Fibroblast of villous mesenchyme (primary cell): ENCODE data around the gene CYP4F8. TPM values are rescaled to one million over a fixed set of nuclear protein-coding genes. Genes with fewer than 3 reads are reported as not detected.
"Not testable (repeated sequence)": the region's sequence is repeated elsewhere in the genome, so short reads cannot be mapped to it uniquely, and the experiment has no call there.

Source experiments
- DNase-seq: peaks from one replicate; pipeline ENCODE4 v3.0.0-alpha.2; 2010; ENCODE audit warnings: low read depth
- H3K4me3 ChIP-seq: 2 replicates; pipeline ENCODE4 v1.5.1; 2011; ENCODE audit warnings: low read depth, mild to moderate bottlenecking, low read length
- small RNA-seq: library from RNA; depleted of rRNA; stranded (forward); fragments of <200 nt; gene quantifications from one replicate; pipeline ENCODE3, GENCODE V24; 2012
- total RNA-seq: library from RNA; depleted of rRNA; stranded (reverse); fragments of >200 nt; gene quantifications from 2 replicates; pipeline ENCODE4 v1.2.3, GENCODE V29; 2012
- TF ChIP-seq, protein P1 (sequence below): IDR thresholded peaks from 2 replicates; pipeline ENCODE4 v1.5.1; 2012; ENCODE audit warnings: low read depth, mild to moderate bottlenecking, low read length; ENCODE audit not compliant: insufficient read depth

The CYP4F8 gene
- total RNA-seq, 1 donor: not detected

DNA sequence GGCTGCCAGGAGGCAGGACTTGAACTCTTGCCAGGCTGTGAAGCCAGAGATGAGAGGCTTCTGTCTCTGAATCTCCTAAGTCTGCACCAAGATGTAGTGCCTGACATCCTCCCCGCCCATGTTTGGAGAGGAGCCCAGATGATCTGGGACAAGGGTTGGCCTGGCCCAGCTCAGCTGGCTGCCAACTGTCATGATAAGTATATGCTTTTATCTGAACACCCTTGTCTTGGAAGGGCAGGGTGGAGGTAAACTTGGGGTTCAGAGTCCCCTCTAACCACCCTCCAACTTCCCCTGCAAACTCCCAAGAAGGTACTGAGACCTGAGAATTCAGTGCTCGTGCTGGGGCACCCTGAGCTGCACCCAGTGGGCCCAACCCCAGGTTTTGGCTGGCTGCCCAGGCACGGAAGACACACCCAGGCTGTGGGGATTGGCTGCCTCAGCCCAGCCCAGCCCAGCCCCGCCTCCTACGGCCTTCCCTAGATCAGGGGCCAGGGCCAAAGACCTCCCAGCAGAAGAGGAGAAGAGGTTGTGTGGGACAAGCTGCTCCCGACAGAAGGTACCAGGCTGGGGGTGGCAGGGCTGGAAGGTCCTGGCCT, 57.7 kb downstream of the CYP4F8 start, which contains the start of gene CYP4F12:
CYP4F12 (plus strand) TSS at position 508 of the 596 bp plus-strand sequence. CDS start 443 bp downstream, outside the sequence.
- TF ChIP-seq, protein P1, sequence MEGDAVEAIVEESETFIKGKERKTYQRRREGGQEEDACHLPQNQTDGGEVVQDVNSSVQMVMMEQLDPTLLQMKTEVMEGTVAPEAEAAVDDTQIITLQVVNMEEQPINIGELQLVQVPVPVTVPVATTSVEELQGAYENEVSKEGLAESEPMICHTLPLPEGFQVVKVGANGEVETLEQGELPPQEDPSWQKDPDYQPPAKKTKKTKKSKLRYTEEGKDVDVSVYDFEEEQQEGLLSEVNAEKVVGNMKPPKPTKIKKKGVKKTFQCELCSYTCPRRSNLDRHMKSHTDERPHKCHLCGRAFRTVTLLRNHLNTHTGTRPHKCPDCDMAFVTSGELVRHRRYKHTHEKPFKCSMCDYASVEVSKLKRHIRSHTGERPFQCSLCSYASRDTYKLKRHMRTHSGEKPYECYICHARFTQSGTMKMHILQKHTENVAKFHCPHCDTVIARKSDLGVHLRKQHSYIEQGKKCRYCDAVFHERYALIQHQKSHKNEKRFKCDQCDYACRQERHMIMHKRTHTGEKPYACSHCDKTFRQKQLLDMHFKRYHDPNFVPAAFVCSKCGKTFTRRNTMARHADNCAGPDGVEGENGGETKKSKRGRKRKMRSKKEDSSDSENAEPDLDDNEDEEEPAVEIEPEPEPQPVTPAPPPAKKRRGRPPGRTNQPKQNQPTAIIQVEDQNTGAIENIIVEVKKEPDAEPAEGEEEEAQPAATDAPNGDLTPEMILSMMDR: no peak
- peak; percentile 1 for DNase-seq
- H3K4me3 ChIP-seq: no peak within 1 kb of the TSS

DNA sequence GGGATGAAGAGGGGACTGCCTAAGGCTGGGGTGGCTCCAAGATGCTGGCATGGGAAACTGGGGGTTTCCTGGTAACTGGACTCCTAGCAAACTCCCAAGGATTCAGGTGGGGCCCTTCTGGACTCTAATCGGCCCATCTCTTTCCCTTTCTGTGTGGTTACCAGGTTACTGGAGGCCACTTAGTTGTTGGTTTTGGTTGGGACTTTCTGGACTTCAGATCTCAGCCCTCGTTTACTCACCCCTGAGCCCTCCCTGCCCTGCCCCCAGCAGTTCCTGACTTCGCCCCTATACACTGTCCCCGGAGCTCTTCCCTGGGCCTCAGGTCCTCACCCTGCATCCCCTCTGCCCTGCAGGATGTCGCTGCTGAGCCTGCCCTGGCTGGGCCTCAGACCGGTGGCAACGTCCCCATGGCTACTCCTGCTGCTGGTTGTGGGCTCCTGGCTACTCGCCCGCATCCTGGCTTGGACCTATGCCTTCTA, 58.2 kb downstream of the CYP4F8 start:
- TF ChIP-seq, protein P1: no peak
- H3K4me3 ChIP-seq: no peak overlapping the region

DNA sequence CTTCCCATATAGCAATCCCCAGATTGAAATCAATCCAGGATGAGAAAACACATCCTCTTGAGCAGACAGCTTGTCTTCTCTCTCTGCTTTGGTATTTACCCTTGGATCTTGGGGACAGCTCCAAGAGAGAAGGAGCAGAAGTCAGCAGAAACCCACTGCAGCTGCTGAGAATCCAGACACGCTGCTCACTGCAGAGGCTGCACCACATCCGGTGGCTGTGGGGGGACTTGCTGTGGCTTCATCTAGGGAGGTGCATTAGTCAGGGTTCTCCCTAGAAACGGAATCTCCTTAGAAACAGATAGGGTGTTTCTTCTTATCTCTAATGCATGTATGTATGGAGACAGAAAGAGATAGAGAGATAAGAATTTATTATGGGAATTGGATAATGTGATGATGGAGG, 60.5 kb downstream of the CYP4F8 start:
- no peak for DNase-seq
- TF ChIP-seq, protein P1: no peak
- no peak overlapping the region for H3K4me3 ChIP-seq

More for the DNA sequence above, 58.2 kb downstream of the CYP4F8 start:
- no peak for DNase-seq

DNA sequence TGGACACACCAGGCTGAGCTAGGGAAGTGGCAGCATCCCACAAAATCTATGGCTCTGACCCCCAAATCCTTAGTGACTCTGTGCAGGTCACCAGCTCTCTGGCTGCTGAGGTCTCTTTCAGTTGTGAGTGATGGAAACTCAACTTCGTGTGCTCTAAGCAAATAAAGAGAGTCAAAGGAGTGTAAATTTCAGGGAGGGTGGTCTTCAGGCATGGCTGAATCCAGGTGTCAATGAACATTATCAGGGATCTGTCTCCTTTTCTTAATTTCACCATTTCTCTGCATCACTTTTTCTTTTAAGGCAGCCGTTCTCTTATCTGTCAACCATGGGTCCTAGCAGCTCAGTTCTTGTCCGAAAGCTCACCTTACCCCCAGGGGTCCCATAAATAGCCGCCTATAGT, 64.1 kb downstream of the CYP4F8 start:
- DNase-seq: no peak
- TF ChIP-seq, protein P1: no peak
- no peak overlapping the region for H3K4me3 ChIP-seq

DNA sequence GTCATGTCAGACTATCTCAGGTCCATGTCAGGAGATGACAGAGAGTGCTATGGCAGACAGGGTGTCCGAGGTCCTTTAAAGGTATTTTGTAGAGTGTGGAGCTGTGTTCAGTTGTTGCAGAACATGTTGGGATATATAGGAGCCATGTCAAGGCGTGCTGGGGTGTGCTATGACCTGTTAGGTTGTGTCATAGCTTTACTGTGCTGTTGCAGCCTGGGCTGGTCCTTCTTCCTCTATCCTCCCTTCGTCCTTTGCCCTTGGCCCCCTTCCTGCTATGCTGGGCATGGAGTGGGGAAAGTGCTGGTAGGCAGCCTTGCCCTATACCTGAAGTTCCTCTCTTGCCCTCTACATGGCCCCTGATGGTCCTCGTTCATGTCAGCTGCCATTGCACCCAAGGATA, 64.8 kb downstream of the CYP4F8 start:
- not testable (repeated sequence) for H3K4me3 ChIP-seq, DNase-seq

Small RNA genes within 50 kb of the gene (small RNA-seq; reads per million reads assigned to genes)
- not detected for gene AD000091.1

Other genes with a start within 250 kb of the CYP4F8 start
- gene AKAP8, start 235.4 kb upstream of the CYP4F8 start, total RNA-seq: 16.0 and 19.6 TPM in 2 replicates
- gene AKAP8L, start 196.2 kb upstream of the CYP4F8 start, total RNA-seq: 59.6 and 61.3 TPM in 2 replicates
- 7.3 and 7.4 TPM in 2 replicates for gene WIZ, start 165.3 kb upstream of the CYP4F8 start, total RNA-seq
- not detected in 2 replicates for gene RASAL3, start 150.7 kb upstream of the CYP4F8 start, total RNA-seq
- gene PGLYRP2, start 135.7 kb upstream of the CYP4F8 start, total RNA-seq: not detected in 2 replicates
- gene CYP4F22, start 106.7 kb upstream of the CYP4F8 start, total RNA-seq: not detected in 2 replicates
- gene CYP4F3, start 25.7 kb downstream of the CYP4F8 start, total RNA-seq: not detected in 2 replicates
- not detected in 2 replicates for gene CYP4F12, start 57.9 kb downstream of the CYP4F8 start, total RNA-seq
- gene OR10H2, start 112.8 kb downstream of the CYP4F8 start, total RNA-seq: not detected in 2 replicates
- gene OR10H3, start 122.8 kb downstream of the CYP4F8 start, total RNA-seq: not detected in 2 replicates
- gene OR10H5, start 172.4 kb downstream of the CYP4F8 start, total RNA-seq: under 0.01 TPM in 1 of 2 replicates, not detected in the other
- gene OR10H1, start 200.4 kb downstream of the CYP4F8 start, total RNA-seq: not detected in 2 replicates